ENCODE data around the gene RXFP3.

GRCh38 chr5:33968211-33969005, 32.2 kb downstream of the RXFP3 start:
- no peak for TF ChIP-seq CTCF (IDR thresholded peaks at IDR 0.05; ENCODE audit: borderline replicate concordance, extremely low read depth, low read length, poor library complexity, severe bottlenecking)
- no peak for TF ChIP-seq EZH2 (IDR thresholded peaks at IDR 0.05; ENCODE audit: borderline replicate concordance, low read depth, low read length, severe bottlenecking)
